ENCODE data around the gene ALG11.

- TF ChIP-seq CTCF (IDR thresholded peaks at IDR 0.05) (no peak), POLR2A (IDR thresholded peaks at IDR 0.05) (no peak)
These were observed 35.3 kb upstream of the ALG11 start for GRCh38 chr13:51976890-51977289.

Measured in right lobe of liver (tissue), 4 donors.